ENCODE data around the gene URB2.

DNA sequence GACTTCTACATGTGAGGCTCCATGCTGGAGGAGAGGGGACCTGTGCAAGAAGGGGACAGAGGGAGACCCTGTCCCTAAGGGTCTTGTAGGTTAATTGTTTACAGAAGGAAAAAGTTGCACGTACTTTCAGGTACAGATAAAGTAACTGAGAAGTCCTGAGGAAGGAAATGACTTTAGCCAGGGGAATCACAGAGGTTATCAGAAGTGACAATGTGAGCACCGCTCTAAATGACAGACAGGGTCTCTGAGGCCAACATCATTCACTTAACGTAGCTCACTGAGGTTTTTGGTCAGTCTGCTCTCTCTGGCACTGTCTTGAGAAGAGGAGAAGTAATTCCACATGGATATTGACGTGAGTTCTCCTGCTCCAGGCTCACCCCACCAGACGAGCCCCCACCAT lies 12.1 kb upstream of the URB2 start:
- no peak for TF ChIP-seq CTCF (IDR thresholded peaks at IDR 0.05)
- TF ChIP-seq POLR2A (IDR thresholded peaks at IDR 0.05), result no peak
